ENCODE measurements around the gene CERCAM.
"Not testable (repeated sequence)": the region's sequence is repeated elsewhere in the genome, so short reads cannot be mapped to it uniquely, and the experiment has no call there.

Gene CERCAM

DNA sequence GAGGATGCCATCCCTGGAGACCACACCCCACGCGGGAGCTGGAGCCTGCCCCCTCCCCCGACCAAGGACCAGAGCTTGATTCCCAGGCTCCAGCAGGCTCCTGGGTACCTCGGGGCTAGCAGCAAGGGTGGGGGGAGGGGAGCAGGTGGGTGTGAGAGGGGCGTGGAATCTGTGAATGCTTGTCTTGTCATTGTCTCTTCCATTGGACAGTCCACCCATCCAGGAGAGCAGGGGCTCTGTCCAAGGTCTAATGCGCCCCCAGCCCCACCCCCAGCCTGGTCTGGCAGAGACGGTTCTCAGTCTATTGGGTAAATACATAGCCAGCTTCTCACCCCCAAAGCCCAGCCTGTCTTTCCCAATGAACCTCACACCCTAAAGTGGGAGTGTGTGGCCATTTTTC, 26.7 kb upstream of the CERCAM start:
- DNase-seq, result no peak

DNA sequence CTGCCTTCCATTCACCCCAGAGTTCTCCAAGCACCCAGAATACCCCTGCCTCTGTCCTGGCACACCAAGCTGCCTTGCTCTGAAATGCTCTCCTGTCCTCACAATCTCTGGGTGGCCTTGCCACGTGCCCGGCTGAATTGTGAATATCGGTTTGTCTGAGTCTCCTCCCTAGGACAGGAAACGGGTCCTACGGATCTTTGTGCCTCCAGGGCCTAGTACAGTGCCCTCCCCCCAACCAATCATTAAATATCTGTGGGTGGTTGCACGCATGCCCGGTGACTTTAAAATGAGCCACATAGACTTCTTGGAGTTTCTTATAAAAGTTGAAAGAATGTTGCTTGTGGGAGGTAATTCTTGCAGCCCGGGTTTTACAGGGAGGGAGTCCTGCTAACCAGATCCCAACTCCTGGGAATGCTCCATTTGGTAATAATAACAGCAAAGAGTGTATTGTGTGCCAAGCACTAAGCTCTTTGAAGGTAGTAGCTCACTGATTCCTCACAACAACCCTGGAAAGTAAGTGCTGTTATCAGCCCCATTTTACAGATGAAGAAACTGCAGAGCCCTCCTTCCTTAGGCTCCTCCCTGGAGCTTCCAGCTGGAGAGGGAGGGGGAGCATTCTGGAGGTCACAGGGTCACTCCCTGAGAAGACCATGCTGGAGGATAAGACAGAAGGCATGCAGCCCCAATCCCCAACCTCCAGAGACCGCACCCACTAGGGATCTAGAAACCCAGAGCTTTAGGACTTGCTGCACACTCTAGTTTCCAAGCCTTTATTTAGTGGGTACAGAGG, 26.1 kb upstream of the CERCAM start:
- no peak for DNase-seq

DNA sequence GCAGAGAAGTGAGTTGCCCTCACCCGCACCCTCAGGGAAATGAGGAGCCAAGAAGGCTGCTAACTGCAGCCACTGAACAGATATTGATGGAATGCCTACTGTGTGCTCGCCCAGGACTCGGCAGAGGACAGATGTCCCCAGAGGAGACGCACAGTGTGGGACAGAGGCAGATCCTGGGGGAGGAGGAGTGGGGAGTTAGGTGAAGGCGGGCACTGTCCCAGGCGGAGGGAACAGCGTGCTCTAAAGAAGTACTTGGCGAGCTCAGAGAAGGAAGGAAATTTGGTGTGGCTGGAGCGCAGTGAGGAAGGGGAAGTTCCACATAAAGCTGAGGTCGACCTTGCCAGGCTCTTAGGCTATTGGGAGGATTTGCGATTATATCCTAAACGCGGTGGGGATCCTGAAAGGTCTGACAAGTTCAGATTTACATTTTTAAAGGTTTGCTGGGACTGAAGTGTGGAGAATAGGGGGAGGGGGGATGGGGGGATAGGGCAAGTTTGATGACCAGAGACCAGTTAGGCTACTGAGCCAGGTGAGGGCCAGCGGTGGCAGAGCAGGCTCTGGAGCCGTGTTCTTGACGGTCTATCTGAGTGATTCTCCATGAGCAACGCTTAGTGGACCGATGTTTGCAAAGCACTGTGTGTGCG, 23.6 kb upstream of the CERCAM start:
- peak; percentile 43 for DNase-seq

DNA sequence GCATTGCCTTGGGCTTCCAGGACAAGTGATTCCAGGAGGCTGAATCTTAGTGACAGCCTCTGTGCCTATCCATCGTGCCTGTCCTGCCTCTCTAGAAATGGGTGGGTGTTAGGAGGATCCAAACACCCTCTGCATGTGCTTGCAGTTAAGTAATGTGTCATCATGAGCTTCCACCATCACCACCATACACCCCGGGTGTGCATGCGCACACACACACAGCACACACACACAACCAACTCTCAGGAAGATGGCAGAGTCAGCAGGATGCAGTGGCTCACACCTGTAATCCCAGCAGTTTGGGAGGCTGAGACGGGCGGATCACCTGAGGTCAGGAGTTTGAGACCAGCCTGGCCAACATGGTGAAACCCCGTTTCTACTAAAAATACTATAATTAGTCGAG, 22.8 kb upstream of the CERCAM start:
- no peak for DNase-seq

DNA sequence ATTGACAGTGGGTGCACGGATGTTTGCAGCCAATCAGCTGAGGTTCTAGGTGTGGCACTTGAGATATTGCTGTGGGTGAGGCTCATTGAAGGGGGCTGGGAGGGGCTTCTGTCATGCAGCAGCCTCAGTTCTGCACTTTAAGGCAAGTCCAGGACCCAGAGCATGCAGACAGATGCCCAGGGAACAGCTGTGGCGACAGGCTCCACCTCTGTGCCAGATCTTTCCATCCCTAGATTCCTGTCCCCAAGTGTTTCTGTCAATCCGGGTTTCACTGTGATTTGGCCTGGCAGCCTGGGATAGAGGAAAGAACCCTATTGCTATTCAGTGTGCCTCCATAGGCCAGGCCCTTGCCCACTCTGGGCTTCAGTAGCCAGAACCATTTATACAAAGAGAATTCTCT, 20.8 kb upstream of the CERCAM start:
- DNase-seq, result no peak

DNA sequence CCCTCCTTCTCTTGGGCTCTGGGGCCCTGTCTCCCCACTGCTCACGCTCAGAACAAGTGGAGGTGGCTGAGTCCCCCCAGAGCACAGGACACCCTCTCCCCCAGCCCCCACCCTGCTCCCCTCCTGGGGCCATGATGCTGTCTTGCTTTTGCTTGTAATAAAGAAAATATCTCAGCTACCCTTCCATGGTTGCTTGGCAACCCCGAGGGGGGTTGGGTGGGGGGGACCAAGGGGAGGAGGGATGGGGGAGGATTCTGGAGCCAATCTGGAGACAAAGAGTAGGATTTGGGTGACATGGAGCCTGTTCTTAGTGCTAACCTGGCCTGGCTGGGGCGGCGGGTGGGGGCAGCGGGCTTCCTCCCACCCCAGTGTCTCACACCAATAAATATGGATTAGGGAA, 16.1 kb upstream of the CERCAM start:
- no peak for DNase-seq

DNA sequence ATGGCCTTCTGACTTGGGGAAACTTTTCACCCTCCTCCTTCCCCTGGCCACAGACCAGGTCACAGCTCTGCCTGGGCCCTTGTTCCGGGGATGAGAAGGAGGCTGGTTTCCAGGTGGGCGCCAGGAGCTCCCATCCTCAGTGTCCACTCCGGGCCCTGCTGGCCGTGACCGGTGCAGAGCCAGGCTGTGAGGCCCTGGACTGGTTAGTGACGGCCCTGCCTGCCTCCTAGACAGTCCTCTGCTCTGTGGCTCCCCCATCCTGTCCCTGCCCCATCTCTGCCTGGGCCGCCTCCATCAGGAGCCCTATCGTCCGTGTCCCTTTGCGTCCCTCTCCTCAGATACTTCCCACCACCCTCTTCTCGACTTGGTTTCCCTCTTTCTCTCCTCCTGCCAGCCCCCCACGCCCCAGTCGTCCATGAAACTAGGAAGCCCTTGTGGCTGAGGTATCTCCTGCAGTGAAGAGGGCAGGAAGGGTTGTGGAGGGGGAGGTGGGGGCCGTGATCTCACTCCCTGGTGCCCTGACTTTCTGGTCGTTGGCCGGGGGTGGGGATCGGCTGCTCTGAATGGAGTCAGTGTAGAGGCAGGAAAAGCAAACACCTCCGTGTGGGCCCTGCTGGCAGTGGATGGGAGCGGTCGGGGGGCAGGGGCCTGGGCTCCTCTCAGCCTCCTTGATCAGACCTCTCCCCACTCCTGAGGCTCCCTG, 15.4 kb upstream of the CERCAM start:
- no peak for DNase-seq

DNA sequence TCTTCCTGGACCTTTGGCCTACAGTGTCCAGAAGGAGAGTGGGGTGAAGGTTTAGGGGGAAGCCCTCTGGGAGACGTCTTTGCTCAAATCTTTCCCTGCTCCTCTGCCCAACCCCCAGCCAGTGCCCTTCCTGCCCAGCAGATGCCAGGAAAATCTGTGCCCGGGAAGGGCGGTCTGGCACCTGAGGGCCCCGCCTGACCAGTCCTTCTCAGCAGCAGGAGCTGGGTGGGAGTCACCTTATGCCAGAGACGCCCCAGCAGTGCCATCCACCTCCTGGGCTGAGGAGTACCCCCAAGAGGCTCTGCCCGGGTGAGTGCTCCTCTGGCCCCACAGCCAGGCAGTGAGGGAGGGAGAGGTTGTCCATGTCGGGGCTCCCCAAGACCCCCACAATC, 14.9 kb upstream of the CERCAM start:
- DNase-seq, result no peak

DNA sequence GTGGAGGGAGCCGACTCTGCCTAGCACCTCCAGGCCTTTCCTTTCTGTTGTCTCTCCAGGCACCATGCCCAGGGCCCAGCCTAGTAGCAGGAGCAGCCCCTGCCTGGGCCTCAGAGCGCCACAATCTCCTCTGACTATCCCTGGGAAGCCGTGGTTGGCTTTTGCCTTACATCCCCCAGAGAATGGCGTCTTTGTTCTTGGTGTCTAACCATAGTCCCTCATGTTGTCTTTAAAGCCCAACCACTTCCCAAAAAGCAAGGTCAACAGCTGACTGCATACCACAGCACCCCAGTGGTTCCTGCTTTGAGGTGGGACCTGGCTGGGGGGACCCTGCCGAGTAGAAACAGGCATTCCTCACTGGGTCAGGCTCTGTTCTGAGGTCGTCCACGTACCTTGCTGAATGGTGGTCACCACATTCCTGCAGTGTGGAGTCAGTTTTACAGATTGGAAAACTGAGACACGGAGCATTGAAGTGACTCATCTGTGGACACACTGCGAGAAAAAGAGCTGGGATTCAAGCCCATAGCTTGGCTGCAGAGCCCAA, 13.7 kb upstream of the CERCAM start:
- DNase-seq, result no peak

DNA sequence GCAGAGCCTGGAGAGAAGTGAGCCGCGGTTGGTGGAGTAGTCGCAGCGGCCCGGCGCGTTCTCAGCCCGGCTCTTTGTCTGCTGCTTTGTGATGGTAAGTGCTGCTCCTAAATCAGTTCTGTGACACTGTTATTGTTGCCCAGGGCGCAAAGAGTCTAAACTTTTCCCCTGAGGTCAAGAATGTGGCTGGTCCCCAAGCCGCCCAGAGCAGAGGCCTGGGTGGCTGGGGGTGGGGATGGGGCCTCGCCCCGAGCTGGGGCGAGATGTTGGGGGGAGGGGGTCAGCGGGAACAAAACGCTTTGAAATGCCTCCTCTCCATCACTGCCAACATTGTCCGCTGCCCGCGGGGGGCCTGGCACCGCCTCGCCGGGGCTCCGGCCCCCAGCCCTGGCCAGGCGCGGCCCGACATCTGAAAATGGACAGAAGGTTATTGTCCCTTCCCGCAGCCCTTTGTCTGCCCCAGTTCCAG, 11.7 kb upstream of the CERCAM start:
- DNase-seq, result no peak

DNA sequence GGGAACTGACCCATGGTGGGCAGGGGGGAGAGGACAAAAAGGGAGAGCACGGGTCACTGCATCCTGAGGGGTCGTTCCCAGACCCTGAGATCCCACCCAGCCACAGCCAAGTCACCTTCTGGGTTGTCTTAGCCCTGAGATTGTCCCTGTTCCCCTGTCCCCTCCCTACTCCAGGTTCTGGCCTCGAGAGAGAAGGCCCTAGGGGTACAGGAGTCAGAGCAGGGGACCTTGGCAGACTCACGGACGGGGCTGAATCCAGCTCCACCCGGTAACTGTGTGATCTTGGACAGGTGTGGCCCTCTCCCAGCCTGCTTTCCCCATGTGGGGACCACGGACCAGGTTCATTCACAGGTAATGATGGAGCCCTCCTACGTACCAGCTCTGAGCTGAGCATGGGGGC, 11.2 kb upstream of the CERCAM start:
- DNase-seq, result no peak

DNA sequence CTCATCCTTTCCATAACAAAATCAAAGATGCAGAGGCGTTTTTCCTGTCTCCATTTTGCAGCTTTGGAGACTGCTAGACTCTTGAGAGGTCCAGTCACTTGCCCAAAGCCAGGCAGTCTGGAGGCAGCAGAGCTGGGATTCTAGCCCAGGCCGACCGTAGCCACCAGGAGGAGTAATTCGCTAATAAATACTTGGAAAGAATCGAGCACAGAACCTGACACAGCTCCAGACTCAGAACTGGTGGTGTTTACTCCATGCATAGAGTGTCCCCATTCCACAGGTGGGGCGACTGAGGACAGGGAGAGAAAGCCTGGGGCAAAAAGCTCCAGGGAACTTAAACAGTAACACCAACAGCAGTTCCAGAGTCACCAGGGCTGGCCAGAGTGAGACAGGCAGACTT, 10.7 kb upstream of the CERCAM start:
- no peak for DNase-seq

DNA sequence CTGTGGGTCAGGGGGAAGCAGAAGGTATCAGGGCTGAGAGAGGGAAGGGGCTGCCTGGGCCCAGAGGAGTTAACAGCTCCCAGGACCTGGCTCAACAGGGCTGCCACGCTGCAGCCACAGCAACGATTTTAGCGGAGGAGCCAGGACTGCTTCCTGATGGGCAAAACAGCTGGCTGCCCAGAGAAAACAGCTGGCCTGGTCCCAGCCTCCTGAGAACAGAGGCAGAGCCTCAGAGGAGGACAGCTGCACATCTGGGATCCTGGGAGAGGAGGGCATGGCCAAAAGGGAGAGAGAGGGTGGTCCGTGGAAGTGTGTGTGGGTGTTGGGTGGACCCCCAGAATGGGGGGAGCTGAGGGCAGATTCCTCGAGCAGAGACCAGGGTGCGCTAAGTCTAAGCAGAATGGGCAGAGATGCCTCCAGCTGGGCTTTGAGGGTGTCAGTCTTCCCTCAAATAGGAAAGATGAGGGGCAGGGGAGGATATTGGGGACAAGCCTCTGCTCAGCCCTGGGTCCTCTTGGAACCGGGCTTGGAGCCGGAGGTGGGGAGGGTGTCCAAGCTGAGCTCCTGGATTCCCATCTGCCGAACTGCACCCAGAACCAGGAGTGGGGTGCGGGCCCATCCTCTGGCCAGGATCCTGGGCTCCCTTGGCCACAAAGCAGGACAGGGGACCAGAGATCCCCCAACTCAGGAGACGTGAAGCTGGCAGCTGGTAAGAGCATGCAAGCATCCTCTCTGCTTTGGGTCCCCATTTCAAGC, 9.1 kb upstream of the CERCAM start:
- DNase-seq, result no peak

DNA sequence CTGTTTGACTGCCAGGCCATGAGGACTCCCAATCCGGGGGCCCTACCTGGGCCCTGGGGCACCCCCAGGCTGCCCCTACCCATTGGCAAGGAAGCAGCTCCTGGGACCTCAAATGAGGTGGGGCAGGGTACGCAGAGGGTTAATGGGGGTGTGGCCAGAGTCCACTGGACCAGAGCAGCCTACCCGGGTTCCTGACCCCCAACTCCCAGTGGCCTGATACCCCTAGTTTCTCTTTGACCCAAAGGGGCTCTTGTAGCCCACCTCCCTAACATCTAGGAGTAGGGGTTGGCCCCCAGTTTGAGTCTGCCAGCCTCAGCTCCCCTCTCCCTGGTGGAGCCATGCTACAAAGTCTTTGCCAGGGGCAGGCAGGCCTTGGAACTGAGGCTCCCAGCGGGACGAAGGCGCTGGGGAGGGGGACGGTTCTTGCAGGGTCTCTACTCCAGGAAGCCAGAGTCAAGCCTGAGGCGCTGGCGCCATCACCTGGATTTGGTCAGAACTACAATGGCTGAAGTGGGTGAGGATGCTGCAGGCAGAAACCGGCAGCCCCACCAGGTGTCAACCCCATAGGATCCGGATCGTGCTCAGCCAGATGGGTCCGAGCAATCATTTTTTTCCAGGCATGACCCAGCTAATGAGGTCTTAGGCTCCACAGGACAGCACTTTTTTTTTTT, 8.4 kb upstream of the CERCAM start:
- peak; percentile 49 for DNase-seq

DNA sequence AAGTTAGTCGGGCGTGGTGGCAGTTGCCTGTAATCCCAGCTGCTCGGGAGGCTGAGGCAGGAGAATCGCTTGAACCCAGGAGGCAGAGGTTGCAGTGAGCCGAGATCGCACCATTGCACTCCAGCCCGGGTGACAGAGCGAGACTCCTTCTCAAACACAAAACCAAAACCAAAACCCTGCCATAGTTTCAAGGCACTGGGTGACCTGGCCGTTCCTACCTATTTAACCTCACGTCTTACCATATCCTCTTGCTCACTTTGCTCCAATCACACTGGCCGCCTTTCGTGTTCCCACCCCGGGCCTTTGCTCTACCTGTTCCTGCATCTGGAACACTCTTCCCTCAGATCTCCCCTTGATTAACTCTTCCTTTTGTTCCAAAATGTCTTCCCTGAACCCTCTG, 6.9 kb upstream of the CERCAM start:
- not testable (repeated sequence) for DNase-seq

DNA sequence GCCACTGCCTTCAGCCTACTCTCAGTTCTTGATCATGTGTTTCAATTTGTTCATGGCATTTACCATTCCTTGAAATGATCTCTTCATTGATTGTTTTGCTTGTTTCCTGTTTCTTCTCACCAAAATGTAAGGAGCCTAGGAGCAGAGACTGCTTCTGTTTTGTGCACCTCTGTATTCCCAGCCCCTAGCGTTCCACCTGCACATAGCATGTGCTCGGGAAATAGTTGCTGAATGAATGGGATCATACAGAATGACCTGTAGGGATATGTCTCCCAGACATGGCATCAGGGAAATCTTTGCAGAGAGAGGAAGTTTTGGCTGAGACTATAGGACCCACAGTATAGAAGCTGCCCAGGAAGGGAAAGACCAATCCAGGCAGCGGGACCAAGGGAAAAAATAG, 6.2 kb upstream of the CERCAM start:
- no peak for DNase-seq

DNA sequence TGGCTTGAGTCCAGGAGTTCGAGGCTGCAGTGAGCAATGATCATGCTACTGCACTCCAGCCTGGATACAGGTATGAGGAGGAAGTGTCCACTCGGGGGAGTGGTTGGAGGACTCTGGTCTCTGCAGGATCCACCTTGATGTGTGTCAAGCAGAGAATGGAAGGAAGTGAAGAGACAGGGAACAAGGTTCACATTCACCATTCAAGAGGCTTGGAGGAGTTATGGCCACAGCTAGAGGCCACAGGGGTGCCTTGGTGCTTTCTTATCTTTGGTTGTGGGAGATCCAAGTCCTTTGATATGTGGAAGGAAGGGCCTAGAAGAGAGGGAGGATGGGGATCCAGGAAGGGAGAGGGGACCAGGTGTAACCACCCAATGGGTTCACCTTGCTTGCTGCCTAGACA, 5.4 kb upstream of the CERCAM start:
- no peak for DNase-seq

DNA sequence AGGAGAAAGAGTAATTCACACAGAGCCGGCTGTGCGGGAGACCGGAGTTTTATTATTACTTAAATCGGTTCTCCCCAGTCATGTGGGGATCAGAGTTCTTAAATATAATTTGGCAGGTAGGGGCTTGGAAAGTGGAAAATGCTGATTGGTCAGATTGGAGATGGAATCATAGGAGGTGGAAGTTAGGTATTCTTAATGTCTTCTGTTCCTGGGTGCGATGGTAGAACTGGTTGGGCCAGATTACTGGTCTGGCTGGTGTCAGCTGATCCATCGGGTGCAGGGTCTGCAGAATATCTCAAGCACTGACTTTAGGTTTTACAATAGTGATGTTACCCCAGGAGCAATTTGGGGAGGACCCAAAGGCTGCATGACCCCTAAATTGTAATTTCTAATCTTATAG, 4.6 kb upstream of the CERCAM start:
- no peak for DNase-seq

DNA sequence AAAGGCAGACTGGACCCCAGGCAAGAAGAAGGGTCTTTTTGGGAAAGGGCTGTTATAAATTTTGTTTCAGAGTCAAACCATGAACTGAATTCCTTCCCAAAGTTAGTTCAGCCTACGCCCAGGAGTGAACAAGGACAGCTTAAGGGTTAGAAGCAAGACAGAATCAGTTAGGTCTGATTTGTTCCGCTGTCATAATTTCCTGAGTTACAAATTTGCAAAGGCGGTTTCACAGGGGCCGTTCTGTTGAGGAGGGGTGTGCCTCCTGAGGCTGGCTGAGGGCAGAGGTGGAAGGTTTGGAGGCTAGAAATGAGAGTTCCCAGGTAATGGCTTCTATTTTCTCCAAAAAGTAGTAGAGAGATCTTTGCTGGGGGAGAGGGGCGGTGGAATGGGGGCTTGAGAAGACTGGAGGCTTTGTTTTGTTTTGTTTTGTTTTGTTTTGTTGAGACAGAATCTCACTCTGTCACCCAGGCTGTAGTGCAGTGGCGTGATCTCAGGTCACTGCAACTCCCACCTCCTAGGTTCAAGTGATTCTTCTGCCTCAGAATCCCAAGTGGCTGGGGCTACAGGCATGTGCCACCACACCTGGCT, 4.1 kb upstream of the CERCAM start:
- DNase-seq, result no peak

DNA sequence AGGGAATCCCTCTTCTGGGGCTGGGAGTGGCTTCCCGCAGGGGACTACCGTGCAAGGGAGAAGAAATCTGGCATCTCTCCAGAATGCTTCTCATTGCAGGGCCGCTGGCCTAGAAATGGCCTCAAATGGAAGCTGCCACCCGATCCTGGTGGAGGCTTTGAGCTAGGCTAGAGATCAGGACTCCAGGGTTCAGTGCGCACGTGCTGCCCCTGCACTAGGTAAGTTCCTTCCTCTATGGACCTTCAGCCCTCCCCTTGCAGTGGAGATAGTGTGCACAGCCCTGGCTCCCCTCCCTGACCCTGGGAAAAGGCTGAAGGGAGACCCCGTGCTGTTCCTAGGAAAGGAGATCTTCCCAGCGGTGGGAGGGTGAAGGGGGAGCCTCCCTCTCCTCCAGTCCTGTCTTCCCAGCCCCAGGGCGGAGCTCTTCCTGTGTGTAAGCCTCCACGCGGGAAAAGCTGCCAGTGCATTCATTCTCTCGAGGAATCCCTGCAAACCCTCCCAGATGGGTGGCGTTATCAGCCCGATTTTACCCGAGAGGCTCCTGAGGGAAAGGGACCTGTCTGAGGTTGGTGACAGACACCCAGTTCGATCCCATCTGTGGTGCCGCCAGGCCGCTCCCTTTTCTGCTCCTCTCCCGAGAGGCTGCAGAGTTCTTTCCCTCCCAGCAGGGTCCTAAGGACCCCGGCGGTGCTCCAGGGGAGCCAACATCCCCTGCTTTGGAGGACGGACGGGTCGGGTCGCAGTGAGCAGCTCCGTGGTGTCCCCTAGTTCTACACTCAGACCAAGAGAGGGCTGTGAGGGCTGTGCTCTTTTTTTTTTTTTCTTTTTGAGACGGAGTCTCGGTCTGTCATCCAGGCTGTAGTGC, 1.4 kb upstream of the CERCAM start:
- no peak for DNase-seq

DNA sequence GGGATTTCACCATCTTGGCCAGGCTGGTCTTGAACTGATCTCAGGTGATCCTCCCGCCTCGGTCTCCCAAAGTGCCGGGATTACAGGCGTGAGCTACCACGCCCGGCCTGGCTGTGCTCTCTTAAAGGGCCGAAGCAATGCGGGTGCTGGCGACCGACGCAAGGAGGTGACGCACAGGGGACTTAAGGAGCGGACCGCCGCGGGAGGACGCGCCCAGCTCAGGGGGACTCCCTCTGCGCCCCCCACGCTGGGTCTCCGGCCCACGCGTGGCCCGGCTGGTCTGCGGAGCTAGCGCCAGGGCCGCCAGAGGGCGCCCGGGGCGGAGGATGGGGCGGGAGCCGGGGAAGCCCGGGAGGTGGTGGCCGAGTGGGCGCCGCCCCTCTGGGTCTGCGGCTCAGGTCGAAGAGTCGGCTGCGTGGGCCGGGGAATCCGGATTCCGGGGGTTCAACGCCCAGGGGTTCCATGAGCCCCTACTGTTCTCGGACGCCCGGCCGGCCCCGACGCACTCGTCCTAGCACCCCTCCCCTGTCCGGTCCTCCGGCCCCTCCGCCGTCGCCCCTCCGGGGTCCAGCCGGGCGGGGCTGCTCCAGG, 502 bp upstream of the CERCAM start:
- DNase-seq, result peak; percentile 88
